ENCODE data around the gene SHOC2.

GRCh38 chr10:111035542-111035941 lies 116.1 kb downstream of the SHOC2 start:
- TF ChIP-seq CTCF (optimal IDR thresholded peaks at IDR 0.05 in 1 of 3, IDR thresholded peaks at IDR 0.05 in 1 of 3, conservative IDR thresholded peaks at IDR 0.05 in 1 of 3; ENCODE audit: extremely low read depth in 1 of 3, insufficient read depth in 2 of 3, low read length in 3 of 3) (no peak), EZH2 (IDR thresholded peaks at IDR 0.05; ENCODE audit: low read length) (no peak)
